SJCRH30 (cell line): ENCODE measurements around the gene TRPM2. TPM values are rescaled to one million over a fixed set of nuclear protein-coding genes. Genes with fewer than 3 reads are reported as not detected.
A peak's percentile ranks its signal among the peaks of the same experiment; 100 is the strongest.
"Not testable (repeated sequence)": the region's sequence is repeated elsewhere in the genome, so short reads cannot be mapped to it uniquely, and the experiment has no call there.

Experiments used
- DNase-seq, 2 experiments: peaks; one replicate each; pipeline ENCODE4 v3.0.0-alpha.2; 2015 to 2020
- H3K27ac ChIP-seq: fragments of 250-450 bp; sonication (Bioruptor Pico); 2 replicates; pipeline ENCODE4 v1.5.1; 2020; ENCODE audit warnings: mild to moderate bottlenecking, moderate library complexity
- H3K27me3 ChIP-seq: fragments of 250-450 bp; sonication (Bioruptor Pico); 2 replicates; pipeline ENCODE4 v1.5.1; 2020; ENCODE audit warnings: mild to moderate bottlenecking, moderate library complexity
- H3K36me3 ChIP-seq: fragments of 250-450 bp; sonication (Bioruptor Pico); 2 replicates; pipeline ENCODE4 v1.5.1; 2020; ENCODE audit warnings: mild to moderate bottlenecking, moderate library complexity
- H3K4me1 ChIP-seq: fragments of 250-450 bp; sonication (Bioruptor Pico); 2 replicates; pipeline ENCODE4 v1.5.1; 2020; ENCODE audit warnings: mild to moderate bottlenecking, moderate library complexity
- H3K4me3 ChIP-seq: fragments of 250-450 bp; sonication (Bioruptor Pico); 2 replicates; pipeline ENCODE4 v1.5.1; 2020; ENCODE audit warnings: mild to moderate bottlenecking, moderate library complexity
- H3K9me3 ChIP-seq: fragments of 250-450 bp; sonication (Bioruptor Pico); replicated peaks from 2 replicates; pipeline ENCODE4 v1.5.1; 2020; ENCODE audit warnings: mild to moderate bottlenecking, moderate library complexity
- total RNA-seq: library from RNA; depleted of rRNA; stranded (reverse); fragments of >200 nt; shearing (Covaris generic); gene quantifications from 2 replicates; pipeline ENCODE4 v1.2.3, GENCODE V29; 2014

TRPM2 gene
- total RNA-seq, 1 experiment from 2014 or later: 0.87 TPM

DNA sequence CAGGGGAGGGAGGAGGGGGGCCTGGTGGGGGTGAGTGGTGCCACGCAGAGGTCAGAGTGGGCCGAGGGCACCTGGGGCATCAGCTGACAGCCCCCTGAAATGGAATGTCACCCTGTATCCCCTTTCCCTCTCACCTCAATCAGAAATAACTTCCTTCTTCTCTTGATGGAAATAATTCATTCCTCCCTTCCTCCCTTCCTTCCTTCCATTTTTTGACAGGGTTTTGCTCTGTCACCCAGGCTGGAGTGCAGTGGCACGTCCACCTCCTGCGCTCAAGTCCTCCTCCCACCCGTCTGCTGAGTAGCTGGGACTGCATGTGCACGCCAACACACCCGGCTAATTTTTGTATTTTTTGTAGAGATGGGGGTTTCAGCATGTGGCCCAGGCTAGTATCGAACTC lies 53.5 kb downstream of the TRPM2 start:
- Histone ChIP-seq H3K4me1 (peaks cover 2% of the 10 kb centered on the region; the same call in 1 of the 2 replicates), H3K9me3 (0 out of 2 replicates have a peak, but pooled peaks cover 4% of the 10 kb centered on the region), H3K27ac (peak overlapping the region; percentile 63), H3K4me3 (no peak overlapping the region), H3K27me3 (no peaks in the 10 kb centered on the region), H3K36me3 (no peaks in the 10 kb centered on the region)
- no peak for DNase-seq

DNA sequence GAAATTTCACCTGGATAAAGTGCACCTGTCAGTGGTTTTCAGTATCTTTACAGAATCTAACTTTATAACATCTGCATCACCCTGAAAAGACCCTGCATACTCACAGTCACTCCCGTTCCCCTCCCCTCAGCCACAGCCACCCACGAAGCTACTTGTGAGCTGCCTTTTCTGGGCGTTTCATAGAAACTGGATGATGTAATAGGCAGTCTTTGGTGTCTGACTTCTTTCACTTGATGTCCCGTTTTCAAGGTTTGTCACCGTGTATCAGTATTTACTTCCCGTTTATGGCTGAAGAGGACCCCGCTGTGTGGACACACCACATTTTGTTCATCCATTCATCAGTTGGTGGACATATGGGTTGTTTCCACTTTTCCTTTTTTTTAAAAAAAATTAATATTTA lies 54.1 kb downstream of the TRPM2 start:
- peaks cover 2% of the 10 kb centered on the region; the same call in 1 of the 2 replicates for H3K4me1 ChIP-seq
- H3K36me3 ChIP-seq: no peaks in the 10 kb centered on the region
- DNase-seq: peak in 1 of 2 experiments; percentile 54
- no peak overlapping the region for H3K27ac ChIP-seq
- H3K9me3 ChIP-seq: 0 out of 2 replicates have a peak, but pooled peaks cover 4% of the 10 kb centered on the region
- no peaks in the 10 kb centered on the region for H3K27me3 ChIP-seq
- H3K4me3 ChIP-seq: no peak overlapping the region

DNA sequence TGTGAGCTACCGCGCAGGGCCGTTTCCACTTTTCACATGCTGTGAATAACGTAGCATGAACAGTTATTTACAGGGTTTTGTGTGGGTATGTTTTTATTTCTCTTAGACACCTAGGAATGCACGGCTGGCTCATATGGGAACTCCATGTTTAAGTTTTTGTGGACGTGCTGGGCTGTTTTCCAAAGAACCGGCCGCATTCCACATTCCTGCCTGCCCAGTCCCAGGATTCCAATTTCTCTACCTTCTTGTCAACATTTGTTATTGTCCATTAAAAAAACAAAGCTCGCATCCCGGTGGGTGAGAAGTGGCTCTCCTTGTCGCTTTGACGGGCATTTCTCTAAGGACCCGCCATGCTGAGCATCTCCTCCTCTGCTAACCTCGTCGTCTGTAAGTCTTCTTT lies 54.8 kb downstream of the TRPM2 start:
- H3K36me3 ChIP-seq: no peaks in the 10 kb centered on the region
- 0 out of 2 replicates have a peak, but pooled peaks cover 4% of the 10 kb centered on the region for H3K9me3 ChIP-seq
- peaks cover 2% of the 10 kb centered on the region; the same call in 1 of the 2 replicates for H3K4me1 ChIP-seq
- no peak overlapping the region for H3K4me3 ChIP-seq
- DNase-seq: peak; percentile 37 to 40
- H3K27me3 ChIP-seq: no peaks in the 10 kb centered on the region
- H3K27ac ChIP-seq: no peak overlapping the region

DNA sequence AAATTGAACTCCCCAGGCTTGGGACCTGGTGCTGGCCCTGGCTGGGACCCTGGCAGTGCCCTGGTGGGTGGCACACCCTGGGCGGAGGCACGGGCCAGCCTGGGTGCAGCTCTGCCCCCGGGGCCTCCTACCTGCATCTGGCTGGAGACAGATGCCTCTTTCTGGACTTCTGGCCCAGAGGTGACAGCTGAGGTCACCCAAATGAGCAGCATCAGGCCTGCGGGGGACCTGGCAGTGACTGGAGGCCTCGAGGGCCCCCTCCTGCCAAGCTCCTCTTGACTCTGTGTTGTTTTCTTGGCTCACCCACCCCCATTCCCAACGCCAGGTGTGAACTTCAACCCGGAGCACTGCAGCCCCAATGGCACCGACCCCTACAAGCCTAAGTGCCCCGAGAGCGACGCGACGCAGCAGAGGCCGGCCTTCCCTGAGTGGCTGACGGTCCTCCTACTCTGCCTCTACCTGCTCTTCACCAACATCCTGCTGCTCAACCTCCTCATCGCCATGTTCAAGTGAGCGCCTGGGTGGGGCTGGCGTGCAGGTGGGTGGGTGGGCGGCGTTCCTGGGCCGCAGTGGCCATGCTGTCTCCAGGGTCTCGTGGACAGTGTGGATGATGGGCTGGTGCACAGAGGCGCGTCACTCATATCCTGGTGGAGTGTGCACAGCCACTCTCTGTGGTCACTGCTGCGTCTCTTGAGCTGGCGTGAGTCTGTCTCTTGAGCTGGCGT lies 60.3 kb downstream of the TRPM2 start:
- H3K9me3 ChIP-seq: 0 out of 2 replicates have a peak, but pooled peaks cover 4% of the 10 kb centered on the region
- H3K4me1 ChIP-seq: no peaks in the 10 kb centered on the region
- no peak for DNase-seq
- H3K27ac ChIP-seq: no peak overlapping the region
- no peaks in the 10 kb centered on the region for H3K36me3 ChIP-seq
- no peak overlapping the region for H3K4me3 ChIP-seq
- H3K27me3 ChIP-seq: no peaks in the 10 kb centered on the region

DNA sequence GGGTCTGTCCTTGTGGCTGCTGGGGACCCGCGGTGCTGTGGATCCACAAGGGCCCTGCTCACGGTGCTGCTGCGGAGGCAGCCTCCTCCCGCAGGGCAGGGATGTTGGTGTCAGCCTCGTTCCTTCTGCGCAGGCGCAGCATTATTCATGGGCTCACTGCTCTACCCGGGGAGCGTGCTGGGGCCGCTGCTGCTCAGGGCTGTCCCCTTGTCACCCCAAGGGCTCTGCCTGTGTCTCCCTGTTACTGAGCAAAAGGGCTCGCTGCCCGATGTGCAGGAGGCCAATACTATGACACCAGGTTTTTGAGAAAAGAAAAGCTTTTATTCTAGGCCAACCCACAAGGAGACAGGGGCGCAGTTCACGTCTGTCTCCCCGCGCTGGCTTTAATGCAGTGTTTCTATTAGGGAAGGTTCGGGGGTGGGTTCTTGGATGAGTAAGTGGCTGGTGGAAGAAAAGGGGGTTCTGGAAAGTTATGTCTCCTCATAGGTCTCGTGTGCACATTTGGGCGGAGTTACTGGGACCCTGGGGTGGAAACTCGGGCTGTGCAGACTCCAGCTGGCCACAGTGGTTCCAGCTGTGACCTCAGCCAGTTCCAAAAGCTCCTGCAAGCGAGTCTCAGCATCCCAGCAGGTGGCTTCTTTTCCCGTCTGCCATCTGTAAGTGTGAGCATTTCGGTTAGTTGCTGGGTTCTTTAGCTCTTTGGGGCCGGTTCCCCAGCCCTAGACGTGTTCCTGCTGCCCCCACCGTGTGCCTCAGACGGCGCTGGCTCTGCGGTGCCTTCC lies 61.1 kb downstream of the TRPM2 start:
- DNase-seq: no peak
- Histone ChIP-seq H3K27ac (no peak overlapping the region), H3K9me3 (0 out of 2 replicates have a peak, but pooled peaks cover 4% of the 10 kb centered on the region)

DNA sequence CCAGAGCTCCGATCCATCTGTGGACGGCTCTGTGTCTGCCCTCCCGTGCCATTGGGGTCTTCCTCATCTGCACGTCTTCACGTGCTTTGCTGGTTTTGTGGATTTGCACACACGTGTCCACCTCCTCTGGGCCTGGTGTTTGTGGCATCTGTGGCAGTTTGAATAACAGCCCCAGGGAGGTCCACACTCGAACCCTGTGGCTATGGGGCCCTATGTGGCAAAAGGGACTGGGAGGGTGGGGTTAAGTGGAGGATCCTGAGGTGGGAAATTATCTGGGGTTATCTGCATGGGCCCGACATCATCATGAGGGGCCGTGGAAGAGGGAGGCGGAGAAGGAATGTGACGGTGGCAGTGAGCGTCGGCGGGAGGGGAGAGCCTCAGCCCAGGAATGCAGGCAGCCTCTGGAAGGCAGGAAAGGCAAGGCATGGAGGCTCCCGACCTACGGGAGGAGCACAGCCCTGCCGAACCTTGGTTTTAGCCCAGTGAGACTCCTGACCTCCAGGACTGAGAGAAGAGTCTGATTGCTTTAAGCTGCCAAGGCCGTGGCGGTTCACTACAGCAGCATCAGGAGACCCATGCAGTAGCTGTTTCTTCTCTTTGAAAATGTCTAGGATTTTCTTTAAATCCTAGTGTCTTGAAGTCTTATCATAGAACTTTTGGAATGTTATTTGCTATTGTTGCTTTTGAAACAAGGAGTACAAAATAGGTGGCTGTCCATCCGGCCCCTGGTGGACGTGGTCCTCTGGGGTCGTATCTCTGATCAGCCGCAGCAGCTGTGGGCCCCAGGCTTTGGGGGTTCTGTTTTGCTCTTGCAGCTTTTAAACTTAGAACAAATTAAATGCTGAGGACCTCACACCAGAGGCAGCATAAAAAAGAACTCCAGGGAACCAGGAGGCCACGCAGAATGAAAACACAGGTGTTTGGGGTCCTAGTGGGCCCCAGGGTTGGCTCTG lies 61.9 kb downstream of the TRPM2 start:
- no peak for DNase-seq
- H3K4me3 ChIP-seq: no peak overlapping the region
- H3K9me3 ChIP-seq: 0 out of 2 replicates have a peak, but pooled peaks cover 4% of the 10 kb centered on the region

More for the DNA sequence above, 61.1 kb downstream of the TRPM2 start:
- Histone ChIP-seq H3K27me3 (no peaks in the 10 kb centered on the region), H3K4me1 (no peaks in the 10 kb centered on the region), H3K36me3 (no peaks in the 10 kb centered on the region), H3K4me3 (no peak overlapping the region)

DNA sequence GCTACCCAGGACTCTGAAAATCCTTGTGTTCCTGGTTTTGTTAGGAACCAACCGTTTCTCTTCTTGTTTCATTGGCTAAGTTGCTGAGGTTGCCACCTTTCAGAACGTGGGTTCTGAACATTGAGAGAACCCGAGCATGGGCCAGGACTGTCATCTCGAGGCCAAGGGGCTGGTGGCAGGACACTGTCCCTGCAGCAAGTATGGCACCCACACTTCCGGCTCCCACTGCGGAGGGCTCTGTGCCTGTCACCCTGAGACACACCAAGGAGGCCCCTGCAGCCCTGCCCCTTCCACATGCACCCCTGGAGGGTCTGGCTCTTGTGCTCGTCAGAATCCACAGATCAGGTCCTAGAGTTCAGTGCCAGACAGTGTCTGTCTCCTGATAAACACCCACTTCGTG lies 62.8 kb downstream of the TRPM2 start:
- DNase-seq: no peak
- Histone ChIP-seq H3K27me3 (no peaks in the 10 kb centered on the region), H3K9me3 (0 out of 2 replicates have a peak, but pooled peaks cover 4% of the 10 kb centered on the region), H3K4me1 (no peaks in the 10 kb centered on the region), H3K36me3 (no peaks in the 10 kb centered on the region), H3K27ac (no peak overlapping the region), H3K4me3 (no peak overlapping the region)

More for the DNA sequence above, 61.9 kb downstream of the TRPM2 start:
- H3K4me1 ChIP-seq: no peaks in the 10 kb centered on the region
- no peak overlapping the region for H3K27ac ChIP-seq
- no peaks in the 10 kb centered on the region for H3K36me3 ChIP-seq
- no peaks in the 10 kb centered on the region for H3K27me3 ChIP-seq

DNA sequence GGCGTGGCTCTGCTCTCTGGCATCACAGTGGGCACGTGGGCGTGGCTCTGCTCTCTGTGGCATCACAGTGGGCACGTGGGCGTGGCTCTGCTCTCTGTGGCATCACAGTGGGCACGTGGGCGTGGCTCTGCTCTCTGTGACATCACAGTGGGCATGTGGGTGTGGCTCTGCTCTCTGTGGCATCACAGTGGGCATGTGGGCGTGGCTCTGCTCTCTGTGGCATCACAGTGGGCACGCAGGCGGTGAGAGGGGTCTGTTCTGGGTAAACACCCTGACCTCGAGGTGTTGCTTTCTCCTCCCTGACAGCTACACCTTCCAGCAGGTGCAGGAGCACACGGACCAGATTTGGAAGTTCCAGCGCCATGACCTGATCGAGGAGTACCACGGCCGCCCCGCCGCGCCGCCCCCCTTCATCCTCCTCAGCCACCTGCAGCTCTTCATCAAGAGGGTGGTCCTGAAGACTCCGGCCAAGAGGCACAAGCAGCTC lies 64.2 kb downstream of the TRPM2 start:
- not testable (repeated sequence) for H3K4me1 ChIP-seq, DNase-seq, H3K36me3 ChIP-seq, H3K9me3 ChIP-seq, H3K27me3 ChIP-seq, H3K27ac ChIP-seq, H3K4me3 ChIP-seq

DNA sequence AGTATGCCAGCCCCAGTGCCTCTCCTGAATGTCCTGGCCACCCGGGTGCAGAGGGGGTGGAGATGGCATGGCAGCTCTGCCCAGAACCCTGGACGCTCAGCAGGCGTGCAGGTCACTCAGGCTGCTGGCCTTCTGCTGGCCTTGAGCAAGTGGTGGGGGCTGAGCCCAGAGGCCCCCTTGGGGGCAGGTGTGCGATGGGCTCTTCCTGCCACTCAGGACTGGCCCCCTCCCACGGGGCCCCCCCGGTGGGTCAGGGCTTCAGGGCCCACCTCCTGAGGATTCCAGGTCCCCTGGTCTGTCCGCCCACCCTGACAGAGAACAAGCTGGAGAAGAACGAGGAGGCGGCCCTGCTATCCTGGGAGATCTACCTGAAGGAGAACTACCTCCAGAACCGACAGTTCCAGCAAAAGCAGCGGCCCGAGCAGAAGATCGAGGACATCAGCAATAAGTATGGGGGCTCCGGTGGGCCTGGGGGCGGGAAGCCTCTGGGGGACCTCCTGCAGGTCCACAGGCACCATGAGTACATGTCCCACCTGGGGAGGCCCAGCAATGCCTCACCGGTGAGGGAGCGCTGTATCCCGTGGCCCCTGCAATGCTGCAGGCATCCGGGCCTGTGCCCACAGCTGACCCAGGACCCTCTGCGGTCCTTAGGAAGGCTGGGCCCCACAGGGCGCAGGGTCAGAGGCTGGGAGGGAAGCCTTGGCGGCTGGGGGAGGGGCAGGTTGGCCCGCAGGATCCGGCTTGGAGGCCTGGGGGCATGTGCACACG lies 64.9 kb downstream of the TRPM2 start:
- Histone ChIP-seq H3K4me1 (no peaks in the 10 kb centered on the region), H3K9me3 (no peaks in the 10 kb centered on the region), H3K27ac (no peak overlapping the region), H3K36me3 (no peaks in the 10 kb centered on the region), H3K4me3 (no peak overlapping the region), H3K27me3 (no peaks in the 10 kb centered on the region)
- no peak for DNase-seq

DNA sequence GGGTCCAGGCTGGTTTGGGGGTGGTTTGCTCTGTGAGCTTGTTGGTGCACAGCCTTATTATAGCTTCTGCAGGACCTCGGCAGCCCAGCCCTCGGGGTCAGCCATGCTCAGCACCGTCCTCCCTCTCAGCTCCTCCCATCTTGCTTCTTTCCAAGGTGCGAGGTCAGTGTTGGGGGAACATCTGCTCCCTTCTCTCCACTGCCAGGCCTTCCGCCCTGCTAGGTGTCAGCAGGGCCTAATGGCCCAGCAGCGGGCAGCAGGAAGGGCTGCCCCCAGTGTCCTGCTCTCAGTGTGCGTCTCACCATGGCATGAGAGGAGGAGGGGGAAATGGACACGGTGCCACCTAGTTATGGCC lies 65.4 kb downstream of the TRPM2 start:
- Histone ChIP-seq H3K27ac (no peak overlapping the region), H3K27me3 (no peaks in the 10 kb centered on the region), H3K4me3 (no peak overlapping the region), H3K4me1 (no peaks in the 10 kb centered on the region), H3K9me3 (no peaks in the 10 kb centered on the region), H3K36me3 (no peaks in the 10 kb centered on the region)
- DNase-seq: no peak

DNA sequence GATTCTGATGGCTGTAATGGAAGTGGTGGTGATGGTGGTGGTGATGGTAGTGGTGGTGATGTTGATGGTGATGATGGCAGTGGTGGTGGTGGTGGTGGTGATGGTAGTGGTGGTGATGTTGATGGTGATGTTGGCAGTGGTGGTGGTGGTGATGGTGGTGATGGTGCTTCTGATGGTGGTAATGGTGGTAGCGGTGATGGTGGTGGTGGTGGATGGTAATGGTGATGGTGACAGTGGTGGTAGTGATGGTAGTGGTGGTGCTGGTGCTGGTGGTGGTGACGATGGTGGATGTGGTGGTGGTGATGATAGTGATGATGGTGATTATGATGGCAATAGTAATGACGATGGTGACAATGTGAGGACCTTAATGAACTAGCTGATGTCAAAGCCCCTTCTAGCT lies 66.3 kb downstream of the TRPM2 start:
- Histone ChIP-seq H3K27me3 (no peaks in the 10 kb centered on the region), H3K27ac (no peak overlapping the region), H3K36me3 (no peaks in the 10 kb centered on the region), H3K4me3 (no peak overlapping the region), H3K9me3 (no peaks in the 10 kb centered on the region), H3K4me1 (no peaks in the 10 kb centered on the region)
- no peak for DNase-seq

DNA sequence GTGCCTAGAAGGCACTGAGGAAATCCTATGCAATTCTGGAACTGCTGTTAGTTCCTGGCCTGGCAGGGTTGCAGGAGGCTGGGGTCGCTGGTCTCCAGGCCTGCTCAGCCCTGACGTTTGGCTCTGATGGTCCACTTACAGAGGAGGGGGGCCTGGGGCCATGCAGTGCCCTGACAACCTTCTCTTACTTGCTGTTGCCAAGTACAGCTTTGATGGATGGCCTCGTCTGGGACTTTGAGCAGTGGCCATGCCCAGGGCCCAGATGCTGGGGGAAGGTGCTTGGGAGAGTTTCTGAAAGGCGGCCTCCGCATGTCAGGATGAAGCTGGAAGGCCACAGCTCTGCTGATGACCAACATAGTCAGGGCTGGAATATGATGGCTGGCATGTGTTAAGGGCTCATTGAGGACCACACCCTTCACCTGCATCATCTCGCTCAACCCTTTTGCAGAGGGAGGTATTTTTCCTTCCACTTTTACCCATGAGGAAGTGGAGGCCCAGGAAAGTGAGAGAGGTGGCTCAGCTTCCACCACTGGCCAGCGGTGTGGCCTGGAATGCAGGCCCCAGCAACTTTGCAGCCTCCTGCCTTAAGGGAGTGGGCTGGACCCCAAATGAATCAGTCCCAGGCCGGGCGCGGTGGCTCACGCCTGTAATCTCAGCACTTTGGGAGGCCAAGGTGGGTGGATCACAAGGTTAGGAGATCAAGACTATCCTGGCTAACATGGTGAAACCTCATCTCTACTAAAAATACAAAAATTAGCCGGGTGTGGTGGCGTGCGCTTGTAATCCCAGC lies 67.2 kb downstream of the TRPM2 start:
- H3K27me3 ChIP-seq: no peaks in the 10 kb centered on the region
- H3K4me1 ChIP-seq: no peaks in the 10 kb centered on the region
- H3K9me3 ChIP-seq: no peaks in the 10 kb centered on the region
- H3K4me3 ChIP-seq: no peak overlapping the region
- no peaks in the 10 kb centered on the region for H3K36me3 ChIP-seq
- no peak for DNase-seq
- H3K27ac ChIP-seq: no peak overlapping the region
